CD14-positive monocyte (primary cell): Measurements from ENCODE around the gene AAGAB. TPM values are rescaled to one million over a fixed set of nuclear protein-coding genes. Genes with fewer than 3 reads are reported as not detected.

Experiments used
- DNase-seq, 3 donors: peaks; one replicate each; pipeline ENCODE4 v3.0.0-alpha.2; 2011 to 2022
- H2AFZ ChIP-seq: 2 replicates; pipeline ENCODE4 v1.6.0; 2012; ENCODE audit warnings: mild to moderate bottlenecking, low read depth, low read length, inconsistent platforms; ENCODE audit not compliant: insufficient read depth, poor library complexity, severe bottlenecking
- H3K27ac ChIP-seq, 2 donors: 1 replicate in 1 of 2; 2 replicates in 1 of 2; pipeline ENCODE4 v1.5.1; 2012 to 2013; ENCODE audit warnings: low read length in 2 of 2, control low read depth in 1 of 2, inconsistent platforms in 1 of 2, low read depth in 1 of 2, mild to moderate bottlenecking in 1 of 2
- H3K27me3 ChIP-seq, 2 donors: one replicate each; pipeline versions ENCODE4 v1.6.0 to v1.6.1; 2011 to 2013; ENCODE audit warnings: low read length in 2 of 2; ENCODE audit not compliant: control insufficient read depth in 2 of 2, insufficient read depth in 2 of 2
- H3K36me3 ChIP-seq, 2 donors: replicated peaks in 1 of 2; 1 replicate in 1 of 2; 2 replicates in 1 of 2; pipeline versions ENCODE4 v1.5.1 to v1.6.1; 2012 to 2013; ENCODE audit warnings: low read length in 2 of 2, control low read depth in 1 of 2, inconsistent platforms in 1 of 2, mild to moderate bottlenecking in 1 of 2; ENCODE audit not compliant: insufficient read depth in 2 of 2, control insufficient read depth in 1 of 2
- H3K4me1 ChIP-seq, 2 donors: 1 replicate in 1 of 2; 2 replicates in 1 of 2; pipeline versions ENCODE4 v1.5.1 to v1.6.1; 2012 to 2013; ENCODE audit warnings: low read length in 2 of 2, control low read depth in 1 of 2, inconsistent platforms in 1 of 2, mild to moderate bottlenecking in 1 of 2, moderate library complexity in 1 of 2; ENCODE audit not compliant: insufficient read depth in 2 of 2, control insufficient read depth in 1 of 2
- H3K4me2 ChIP-seq: replicated peaks from 2 replicates; pipeline ENCODE3; 2012; ENCODE audit warnings: low read length, moderate library complexity, mild to moderate bottlenecking; ENCODE audit not compliant: poor library complexity, severe bottlenecking; ENCODE audit errors: extremely low read depth
- H3K4me3 ChIP-seq, 3 experiments: fragments of 200-600 bp in 1 of 3; sonication (generic) in 1 of 3; replicated peaks in 1 of 3; 1 replicate in 2 of 3; 2 replicates in 1 of 3; pipeline ENCODE4 v1.5.1; 2011 to 2013; ENCODE audit warnings: low read length in 3 of 3, mild to moderate bottlenecking in 3 of 3, control low read depth in 2 of 3, low read depth in 2 of 3, inconsistent platforms in 1 of 3, moderate library complexity in 1 of 3
- H3K79me2 ChIP-seq: 2 replicates; pipeline ENCODE4 v1.6.0; 2012; ENCODE audit warnings: mild to moderate bottlenecking, control low read depth, inconsistent platforms, low read length, moderate library complexity; ENCODE audit not compliant: insufficient read depth
- H3K9ac ChIP-seq: 2 replicates; pipeline ENCODE4 v1.6.0; 2017; ENCODE audit warnings: low read length, mild to moderate bottlenecking; ENCODE audit not compliant: insufficient read depth, poor library complexity, severe bottlenecking
- H3K9me3 ChIP-seq, 2 donors: replicated peaks in 1 of 2; 1 replicate in 1 of 2; 2 replicates in 1 of 2; pipeline versions ENCODE4 v1.5.1 to v1.6.1; 2012 to 2013; ENCODE audit warnings: low read length in 2 of 2, control low read depth in 1 of 2; ENCODE audit not compliant: control insufficient read depth in 1 of 2, insufficient read depth in 1 of 2
- H4K20me1 ChIP-seq: 2 replicates; pipeline ENCODE4 v1.6.0; 2012; ENCODE audit warnings: mild to moderate bottlenecking, low read length, control low read depth, moderate library complexity; ENCODE audit not compliant: insufficient read depth
- H3K27ac Mint-ChIP-seq, 7 donors: one replicate each; pipeline ENCODE4 v1.8.0; 2020; ENCODE audit warnings: mild to moderate bottlenecking in 7 of 7, mixed read lengths in 7 of 7, moderate library complexity in 6 of 7, inconsistent platforms in 2 of 7
- H3K27me3 Mint-ChIP-seq, 3 donors: one replicate each; pipeline ENCODE4 v1.8.0; 2021 to 2022; ENCODE audit warnings: low read depth in 3 of 3, mild to moderate bottlenecking in 3 of 3, mixed read lengths in 3 of 3, moderate library complexity in 3 of 3, inconsistent platforms in 1 of 3
- H3K36me3 Mint-ChIP-seq, 2 donors: one replicate each; pipeline ENCODE4 v1.8.0; 2020; ENCODE audit warnings: mixed read lengths in 2 of 2, inconsistent platforms in 1 of 2, mild to moderate bottlenecking in 1 of 2
- H3K4me1 Mint-ChIP-seq: one replicate; pipeline ENCODE4 v1.8.0; 2020; ENCODE audit warnings: mild to moderate bottlenecking, mixed read lengths
- H3K4me3 Mint-ChIP-seq, 2 donors: one replicate each; pipeline ENCODE4 v1.8.0; 2020; ENCODE audit warnings: mild to moderate bottlenecking in 2 of 2, mixed read lengths in 2 of 2, moderate library complexity in 1 of 2
- H3K9me3 Mint-ChIP-seq, 7 donors: one replicate each; pipeline ENCODE4 v1.8.0; 2020 to 2022; ENCODE audit warnings: mixed read lengths in 7 of 7, mild to moderate bottlenecking in 6 of 7, moderate library complexity in 6 of 7, inconsistent platforms in 2 of 7
- WGBS: methylation state at CpG from one replicate; pipeline ENCODE4 v1.1.5; 2013; ENCODE audit warnings: missing lambda C conversion rate; ENCODE audit not compliant: insufficient coverage; 5-methylcytosine and 5-hydroxymethylcytosine counted together
- intact Hi-C, 2 donors: fragments of 100-400 bp; cut with micrococcal nuclease; formaldehyde crosslinking; loops; one replicate each; pipeline versions ENCODE4 v1.15.0 to v1.15.1; 2023
- polyA plus RNA-seq, 3 donors: library from polyadenylated mRNA; depleted of rRNA in 1 of 3; unstranded in 2 of 3; stranded (reverse) in 1 of 3; fragments of 300-500 nt in 2 of 3; fragments of >200 nt in 1 of 3; fragmentation: Illumina TruSeq in 2 of 3; gene quantifications; 1 replicate in 2 of 3; 2 replicates in 1 of 3; pipeline ENCODE4 v1.2.3, GENCODE V29; 2012 to 2021
- TF ChIP-seq, protein P1 (sequence below): fragments of 200-600 bp; IDR thresholded peaks from one replicate; pipeline ENCODE4 v1.8.0; 2022; ENCODE audit warnings: antibody characterized with exemption, mild to moderate bottlenecking

Gene AAGAB
- polyA plus RNA-seq, 3 donors: 11.2 to 40.4 (median 30.1) TPM

DNA sequence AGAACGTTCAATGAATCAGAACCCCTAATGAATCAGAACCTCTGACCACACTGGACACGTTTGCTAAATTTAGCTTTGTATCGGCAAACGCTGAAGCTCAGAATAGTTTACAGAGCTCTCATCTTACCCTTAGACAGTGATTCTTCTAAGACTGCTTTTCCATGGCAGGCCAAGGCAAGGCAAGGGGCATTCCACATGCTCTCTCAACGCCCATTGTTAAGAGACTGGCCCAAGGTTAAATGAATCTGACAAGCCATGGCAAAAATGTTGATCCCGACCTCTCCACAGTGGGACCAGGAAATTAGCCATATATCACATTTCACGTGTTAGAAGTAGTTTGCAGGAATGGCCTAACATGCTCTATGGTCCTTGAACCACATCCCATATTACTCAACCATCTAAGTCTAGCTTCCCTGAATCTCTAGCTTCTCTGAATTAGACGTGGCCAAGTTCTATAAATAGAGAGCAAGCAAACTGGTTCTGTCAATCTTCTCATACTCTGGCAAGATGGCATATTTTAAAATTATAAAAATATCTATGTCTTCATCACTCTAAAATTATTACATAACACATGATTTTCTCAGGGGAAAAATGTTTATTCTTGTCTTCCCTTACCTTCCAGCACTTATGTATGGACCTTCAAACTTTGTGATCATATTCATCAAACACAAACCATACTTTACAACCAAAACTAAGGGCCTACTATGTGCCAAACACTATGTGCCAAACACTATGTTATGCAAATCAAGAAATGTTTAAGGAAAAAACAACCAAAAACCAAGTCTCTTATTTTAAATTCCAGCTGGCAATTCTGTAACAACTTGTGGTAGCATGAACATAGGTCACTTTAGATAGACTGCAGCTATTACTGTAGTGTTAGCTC, 54.3 kb downstream of the AAGAB start:
- Mint-ChIP-seq H3K27ac (no peak overlapping the region), H3K27me3 (peaks cover 0 to 3% (median 0%) of the 10 kb centered on the region in 3 donors), H3K4me1 (peaks cover 22% of the 10 kb centered on the region), H3K9me3 (no peaks in the 10 kb centered on the region), H3K36me3 (peaks cover 57 to 63% of the 10 kb centered on the region in 2 donors), H3K4me3 (no peak overlapping the region)
- Histone ChIP-seq H3K9ac (no peak overlapping the region), H3K27ac (no peak overlapping the region), H3K4me3 (no peak overlapping the region), H4K20me1 (no peaks in the 10 kb centered on the region), H3K9me3 (no peaks in the 10 kb centered on the region), H2AFZ (no peak overlapping the region), H3K79me2 (no peaks in the 10 kb centered on the region), H3K36me3 (peaks cover 27 to 47% of the 10 kb centered on the region in 2 donors), H3K4me2 (no peak overlapping the region), H3K4me1 (peaks cover 10 to 19% of the 10 kb centered on the region in 2 donors), H3K27me3 (no peaks in the 10 kb centered on the region)
- TF ChIP-seq, protein P1, sequence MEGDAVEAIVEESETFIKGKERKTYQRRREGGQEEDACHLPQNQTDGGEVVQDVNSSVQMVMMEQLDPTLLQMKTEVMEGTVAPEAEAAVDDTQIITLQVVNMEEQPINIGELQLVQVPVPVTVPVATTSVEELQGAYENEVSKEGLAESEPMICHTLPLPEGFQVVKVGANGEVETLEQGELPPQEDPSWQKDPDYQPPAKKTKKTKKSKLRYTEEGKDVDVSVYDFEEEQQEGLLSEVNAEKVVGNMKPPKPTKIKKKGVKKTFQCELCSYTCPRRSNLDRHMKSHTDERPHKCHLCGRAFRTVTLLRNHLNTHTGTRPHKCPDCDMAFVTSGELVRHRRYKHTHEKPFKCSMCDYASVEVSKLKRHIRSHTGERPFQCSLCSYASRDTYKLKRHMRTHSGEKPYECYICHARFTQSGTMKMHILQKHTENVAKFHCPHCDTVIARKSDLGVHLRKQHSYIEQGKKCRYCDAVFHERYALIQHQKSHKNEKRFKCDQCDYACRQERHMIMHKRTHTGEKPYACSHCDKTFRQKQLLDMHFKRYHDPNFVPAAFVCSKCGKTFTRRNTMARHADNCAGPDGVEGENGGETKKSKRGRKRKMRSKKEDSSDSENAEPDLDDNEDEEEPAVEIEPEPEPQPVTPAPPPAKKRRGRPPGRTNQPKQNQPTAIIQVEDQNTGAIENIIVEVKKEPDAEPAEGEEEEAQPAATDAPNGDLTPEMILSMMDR: no peak
- peak in 2 of 3 donors; percentile 17 to 35 for DNase-seq
- 77% methylated on average over 5 of the region's 8 CpGs for WGBS
- intact Hi-C loops: no loop called here

GRCh38 chr15:67199391-67199790, 55.1 kb downstream of the AAGAB start:
- H3K4me3 ChIP-seq: no peak overlapping the region
- no peaks in the 10 kb centered on the region for H3K9me3 Mint-ChIP-seq
- peaks cover 29 to 47% of the 10 kb centered on the region in 2 donors for H3K36me3 ChIP-seq
- DNase-seq: no peak
- H4K20me1 ChIP-seq: no peaks in the 10 kb centered on the region
- no peak overlapping the region for H2AFZ ChIP-seq
- no peaks in the 10 kb centered on the region for H3K27me3 ChIP-seq
- TF ChIP-seq, protein P1: no peak
- peaks cover 0 to 3% (median 0%) of the 10 kb centered on the region in 3 donors for H3K27me3 Mint-ChIP-seq
- H3K4me1 ChIP-seq: peaks cover 10 to 19% of the 10 kb centered on the region in 2 donors
- H3K9me3 ChIP-seq: no peaks in the 10 kb centered on the region
- H3K27ac Mint-ChIP-seq: no peak overlapping the region
- H3K36me3 Mint-ChIP-seq: peaks cover 53 to 66% of the 10 kb centered on the region in 2 donors
- no peak overlapping the region for H3K27ac ChIP-seq
- H3K4me1 Mint-ChIP-seq: peaks cover 22% of the 10 kb centered on the region
- no CpG with 5 or more reads among the region's 4 CpGs for WGBS
- H3K9ac ChIP-seq: no peak overlapping the region
- intact Hi-C loops: no loop called here
- H3K4me2 ChIP-seq: no peak overlapping the region
- H3K79me2 ChIP-seq: no peaks in the 10 kb centered on the region
- H3K4me3 Mint-ChIP-seq: no peak overlapping the region
